ENCODE results near the gene ZNF544.

The ZNF544 gene

GRCh38 chr19:58275564-58275963 is 46.9 kb downstream of the ZNF544 start:
- TF ChIP-seq POLR2A (IDR thresholded peaks at IDR 0.05; ENCODE audit: low read depth, low read length) (no peak), POLR2AphosphoS5 (IDR thresholded peaks at IDR 0.05; ENCODE audit: low read depth, low read length) (no peak), POU2F2 (IDR thresholded peaks at IDR 0.05; ENCODE audit: low read depth, low read length) (no peak), PAX5 (IDR thresholded peaks at IDR 0.05; ENCODE audit: insufficient read depth, low read length, severe bottlenecking) (no peak), TAF1 (IDR thresholded peaks at IDR 0.05; ENCODE audit: low read depth, low read length) (no peak), SPI1 (IDR thresholded peaks at IDR 0.05; ENCODE audit: low read depth, low read length) (no peak)
- DNase-seq (ENCODE audit: insufficient read length, low spot score) (no peak), FAIRE-seq (no peak)

- TF ChIP-seq POLR2A (IDR thresholded peaks at IDR 0.05; ENCODE audit: low read depth, low read length): no peak
- no peak for TF ChIP-seq POLR2AphosphoS5 (IDR thresholded peaks at IDR 0.05; ENCODE audit: low read depth, low read length)
- no peak for TF ChIP-seq TAF1 (IDR thresholded peaks at IDR 0.05; ENCODE audit: low read depth, low read length)
- no peak for TF ChIP-seq POU2F2 (IDR thresholded peaks at IDR 0.05; ENCODE audit: low read depth, low read length)
- TF ChIP-seq PAX5 (IDR thresholded peaks at IDR 0.05; ENCODE audit: insufficient read depth, low read length, severe bottlenecking): no peak
- no peak for TF ChIP-seq SPI1 (IDR thresholded peaks at IDR 0.05; ENCODE audit: low read depth, low read length)
- FAIRE-seq (no peak), DNase-seq (ENCODE audit: insufficient read length, low spot score) (no peak)
Observed at GRCh38 chr19:58277197-58277596, 48.5 kb downstream of the ZNF544 start.

- TF ChIP-seq TAF1 (IDR thresholded peaks at IDR 0.05; ENCODE audit: low read depth, low read length): no peak
- TF ChIP-seq PAX5 (IDR thresholded peaks at IDR 0.05; ENCODE audit: insufficient read depth, low read length, severe bottlenecking): no peak
- TF ChIP-seq POLR2AphosphoS5 (IDR thresholded peaks at IDR 0.05; ENCODE audit: low read depth, low read length): no peak
- no peak for TF ChIP-seq POU2F2 (IDR thresholded peaks at IDR 0.05; ENCODE audit: low read depth, low read length)
- TF ChIP-seq SPI1 (IDR thresholded peaks at IDR 0.05; ENCODE audit: low read depth, low read length): no peak
- TF ChIP-seq POLR2A (IDR thresholded peaks at IDR 0.05; ENCODE audit: low read depth, low read length): no peak
- FAIRE-seq: no peak
- no peak for DNase-seq (ENCODE audit: insufficient read length, low spot score)
Observed at GRCh38 chr19:58277748-58278540, 49.2 kb downstream of the ZNF544 start.

GRCh38 chr19:58278541-58279041 is 49.9 kb downstream of the ZNF544 start, which contains the start of gene ZNF8:
TSS of gene ZNF8 (plus strand) at chr19:58278955. CDS start at chr19:58279082, 127 bp downstream.
- peak; percentile 100 for DNase-seq (ENCODE audit: insufficient read length, low spot score)
- no peak; the same call in 1 of the 2 replicates for TF ChIP-seq POLR2AphosphoS5 (IDR thresholded peaks at IDR 0.05; ENCODE audit: low read depth, low read length)
- peak; percentile 62 for TF ChIP-seq TAF1 (IDR thresholded peaks at IDR 0.05; ENCODE audit: low read depth, low read length)
- TF ChIP-seq POLR2A (IDR thresholded peaks at IDR 0.05; ENCODE audit: low read depth, low read length): peak; percentile 75
- peak; percentile 99 for FAIRE-seq

GRCh38 chr19:58279042-58279924 is 50.6 kb downstream of the ZNF544 start:
- FAIRE-seq: peak; percentile 13
- no peak for TF ChIP-seq PAX5 (IDR thresholded peaks at IDR 0.05; ENCODE audit: insufficient read depth, low read length, severe bottlenecking)
- no peak for TF ChIP-seq SPI1 (IDR thresholded peaks at IDR 0.05; ENCODE audit: low read depth, low read length)
- TF ChIP-seq POLR2A (IDR thresholded peaks at IDR 0.05; ENCODE audit: low read depth, low read length): no peak
- TF ChIP-seq POU2F2 (IDR thresholded peaks at IDR 0.05; ENCODE audit: low read depth, low read length): no peak; the same call in 1 of the 2 replicates
- no peak for TF ChIP-seq POLR2AphosphoS5 (IDR thresholded peaks at IDR 0.05; ENCODE audit: low read depth, low read length)
- TF ChIP-seq TAF1 (IDR thresholded peaks at IDR 0.05; ENCODE audit: low read depth, low read length): no peak
- peak; percentile 34 for DNase-seq (ENCODE audit: insufficient read length, low spot score)

GRCh38 chr19:58279925-58280316 is 51.2 kb downstream of the ZNF544 start:
- no peak for FAIRE-seq
- TF ChIP-seq SPI1 (IDR thresholded peaks at IDR 0.05; ENCODE audit: low read depth, low read length) (no peak), POLR2A (IDR thresholded peaks at IDR 0.05; ENCODE audit: low read depth, low read length) (no peak), POU2F2 (IDR thresholded peaks at IDR 0.05; ENCODE audit: low read depth, low read length) (no peak), TAF1 (IDR thresholded peaks at IDR 0.05; ENCODE audit: low read depth, low read length) (no peak), PAX5 (IDR thresholded peaks at IDR 0.05; ENCODE audit: insufficient read depth, low read length, severe bottlenecking) (no peak), POLR2AphosphoS5 (IDR thresholded peaks at IDR 0.05; ENCODE audit: low read depth, low read length) (no peak)

GRCh38 chr19:58284199-58284598 is 55.5 kb downstream of the ZNF544 start:
- no peak for TF ChIP-seq SPI1 (IDR thresholded peaks at IDR 0.05; ENCODE audit: low read depth, low read length)
- no peak for TF ChIP-seq POLR2AphosphoS5 (IDR thresholded peaks at IDR 0.05; ENCODE audit: low read depth, low read length)
- TF ChIP-seq POU2F2 (IDR thresholded peaks at IDR 0.05; ENCODE audit: low read depth, low read length): no peak
- no peak for TF ChIP-seq TAF1 (IDR thresholded peaks at IDR 0.05; ENCODE audit: low read depth, low read length)
- TF ChIP-seq POLR2A (IDR thresholded peaks at IDR 0.05; ENCODE audit: low read depth, low read length): no peak
- no peak for TF ChIP-seq PAX5 (IDR thresholded peaks at IDR 0.05; ENCODE audit: insufficient read depth, low read length, severe bottlenecking)
- DNase-seq (ENCODE audit: insufficient read length, low spot score): no peak
- no peak for FAIRE-seq

More at GRCh38 chr19:58279925-58280316, 51.2 kb downstream of the ZNF544 start:
- no peak for DNase-seq (ENCODE audit: insufficient read length, low spot score)

- TF ChIP-seq POU2F2 (IDR thresholded peaks at IDR 0.05; ENCODE audit: low read depth, low read length): no peak
- TF ChIP-seq PAX5 (IDR thresholded peaks at IDR 0.05; ENCODE audit: insufficient read depth, low read length, severe bottlenecking): no peak
- no peak for TF ChIP-seq POLR2A (IDR thresholded peaks at IDR 0.05; ENCODE audit: low read depth, low read length)
- no peak for TF ChIP-seq SPI1 (IDR thresholded peaks at IDR 0.05; ENCODE audit: low read depth, low read length)
- TF ChIP-seq TAF1 (IDR thresholded peaks at IDR 0.05; ENCODE audit: low read depth, low read length): no peak
- TF ChIP-seq POLR2AphosphoS5 (IDR thresholded peaks at IDR 0.05; ENCODE audit: low read depth, low read length): no peak
- no peak for DNase-seq (ENCODE audit: insufficient read length, low spot score)
- FAIRE-seq: no peak
Observed at GRCh38 chr19:58291943-58292342, 63.2 kb downstream of the ZNF544 start.

All from GM12891 (cell line).